Activated naive CD8-positive, alpha-beta T cell treated with anti-CD3 and anti-CD28 coated beads, Interleukin-2, amount 50 U/mL, for 16 hours (primary cell): Measurements from ENCODE around the gene DENND5A.
A peak's percentile ranks its signal among the peaks of the same experiment; 100 is the strongest.

ENCODE experiments used
- DNase-seq: peaks from one replicate; pipeline ENCODE4 v3.0.0-alpha.2; 2020; ENCODE audit warnings: low read depth, low spot score

Gene DENND5A

GRCh38 chr11:9265211-9266131 is at the start of gene DENND5A:
TSS of gene DENND5A (minus strand) at chr11:9265350. CDS start at chr11:9265069, 281 bp downstream.
- DNase-seq: peak; percentile 7

- peak; percentile 100 for DNase-seq
These were observed 49.3 kb upstream of the DENND5A start, which contains the start of gene TMEM41B for GRCh38 chr11:9314291-9315077. TSS of gene TMEM41B (minus strand) at chr11:9314593. CDS start at chr11:9314441, 152 bp downstream.

GRCh38 chr11:9313648-9314290 is 48.6 kb upstream of the DENND5A start:
- DNase-seq: no peak

- DNase-seq: no peak
These were observed 45.4 kb upstream of the DENND5A start for GRCh38 chr11:9310485-9311090.

GRCh38 chr11:9304178-9304577 is 39.0 kb upstream of the DENND5A start:
- DNase-seq: no peak

GRCh38 chr11:9302448-9302847 is 37.3 kb upstream of the DENND5A start:
- no peak for DNase-seq

GRCh38 chr11:9301720-9302119 is 36.6 kb upstream of the DENND5A start:
- no peak for DNase-seq

GRCh38 chr11:9293646-9294045 is 28.5 kb upstream of the DENND5A start:
- DNase-seq: no peak

- DNase-seq: no peak
These were observed 20.9 kb upstream of the DENND5A start for GRCh38 chr11:9285850-9286587.

GRCh38 chr11:9280655-9281301 is 15.6 kb upstream of the DENND5A start:
- DNase-seq: peak; percentile 23

- no peak for DNase-seq
These were observed 12.0 kb upstream of the DENND5A start for GRCh38 chr11:9277176-9277575.

GRCh38 chr11:9276571-9276970 is 11.4 kb upstream of the DENND5A start:
- no peak for DNase-seq

GRCh38 chr11:9274499-9275258 is 9.5 kb upstream of the DENND5A start:
- DNase-seq: no peak

- no peak for DNase-seq
These were observed 8.5 kb upstream of the DENND5A start for GRCh38 chr11:9273376-9274336.

- DNase-seq: no peak
These were observed 4.4 kb upstream of the DENND5A start for GRCh38 chr11:9269492-9270013.

- DNase-seq: no peak
These were observed 2.5 kb upstream of the DENND5A start for GRCh38 chr11:9267680-9268079.

GRCh38 chr11:9266926-9267325 is 1.8 kb upstream of the DENND5A start:
- DNase-seq: no peak

GRCh38 chr11:9266132-9266736 is 1.1 kb upstream of the DENND5A start:
- DNase-seq: no peak
